Measurements from ENCODE around the gene GFOD1.

Gene GFOD1

GRCh38 chr6:13490402-13490801, 3.0 kb upstream of the GFOD1 start:
- H3K4me3 ChIP-seq (ENCODE audit: low read length): no peak overlapping the region
- H3K4me1 ChIP-seq (ENCODE audit: control insufficient read depth, low read length): peaks cover 21% of the 10 kb centered on the region
- no peaks in the 10 kb centered on the region for H3K9me2 ChIP-seq (replicated peaks; ENCODE audit: control insufficient read depth, low read length)
- peaks cover 21% of the 10 kb centered on the region for H3K27me3 ChIP-seq (ENCODE audit: control insufficient read depth, low read length)
- H3K79me2 ChIP-seq (ENCODE audit: control insufficient read depth, low read length): peaks cover 5% of the 10 kb centered on the region
- no peak overlapping the region for H3K27ac ChIP-seq (ENCODE audit: low read depth, low read length)
- TF ChIP-seq EZH2phosphoT487 (IDR thresholded peaks at IDR 0.05; ENCODE audit: borderline replicate concordance, low read length) (no peak), CTCF (IDR thresholded peaks at IDR 0.05; ENCODE audit: low read depth, low read length, poor library complexity, severe bottlenecking) (no peak)
- no peaks in the 10 kb centered on the region for H3F3A ChIP-seq (ENCODE audit: control insufficient read depth, insufficient read depth)
- no peaks in the 10 kb centered on the region for H4K20me1 ChIP-seq (ENCODE audit: control insufficient read depth, insufficient read depth, low read depth, low read length)
- H3K9me3 ChIP-seq (ENCODE audit: control insufficient read depth, insufficient read depth, low read length): no peaks in the 10 kb centered on the region
- H3K36me3 ChIP-seq (ENCODE audit: control insufficient read depth, low read length): no peaks in the 10 kb centered on the region
- no peak overlapping the region for H3K4me2 ChIP-seq (ENCODE audit: low read length)

- TF ChIP-seq CTCF (IDR thresholded peaks at IDR 0.05; ENCODE audit: low read depth, low read length, poor library complexity, severe bottlenecking) (no peak), EZH2phosphoT487 (IDR thresholded peaks at IDR 0.05; ENCODE audit: borderline replicate concordance, low read length) (no peak)
- Histone ChIP-seq H3K4me1 (ENCODE audit: control insufficient read depth, low read length) (peaks cover 30% of the 10 kb centered on the region), H3K9me3 (ENCODE audit: control insufficient read depth, insufficient read depth, low read length) (no peaks in the 10 kb centered on the region), H3K27me3 (ENCODE audit: control insufficient read depth, low read length) (peaks cover 22% of the 10 kb centered on the region), H3K27ac (ENCODE audit: low read depth, low read length) (no peak overlapping the region), H4K20me1 (ENCODE audit: control insufficient read depth, insufficient read depth, low read depth, low read length) (no peaks in the 10 kb centered on the region), H3K4me3 (ENCODE audit: low read length) (no peak overlapping the region), H3K36me3 (ENCODE audit: control insufficient read depth, low read length) (no peaks in the 10 kb centered on the region), H3K4me2 (ENCODE audit: low read length) (no peak overlapping the region), H3F3A (ENCODE audit: control insufficient read depth, insufficient read depth) (no peaks in the 10 kb centered on the region), H3K79me2 (ENCODE audit: control insufficient read depth, low read length) (peaks cover 20% of the 10 kb centered on the region), H3K9me2 (replicated peaks; ENCODE audit: control insufficient read depth, low read length) (no peaks in the 10 kb centered on the region)
Observed at GRCh38 chr6:13488896-13489237, 1.5 kb upstream of the GFOD1 start.

- H3K27me3 ChIP-seq (ENCODE audit: control insufficient read depth, low read length): peaks cover 22% of the 10 kb centered on the region
- no peaks in the 10 kb centered on the region for H4K20me1 ChIP-seq (ENCODE audit: control insufficient read depth, insufficient read depth, low read depth, low read length)
- TF ChIP-seq CTCF (IDR thresholded peaks at IDR 0.05; ENCODE audit: low read depth, low read length, poor library complexity, severe bottlenecking): no peak
- peak; percentile 16; the same call in 1 of the 2 replicates for TF ChIP-seq EZH2phosphoT487 (IDR thresholded peaks at IDR 0.05; ENCODE audit: borderline replicate concordance, low read length)
- H3K79me2 ChIP-seq (ENCODE audit: control insufficient read depth, low read length): peaks cover 26% of the 10 kb centered on the region
- no peaks in the 10 kb centered on the region for H3K36me3 ChIP-seq (ENCODE audit: control insufficient read depth, low read length)
- no peaks in the 10 kb centered on the region for H3K9me3 ChIP-seq (ENCODE audit: control insufficient read depth, insufficient read depth, low read length)
- peak overlapping the region; percentile 88 for H3K4me3 ChIP-seq (ENCODE audit: low read length)
- no peaks in the 10 kb centered on the region for H3F3A ChIP-seq (ENCODE audit: control insufficient read depth, insufficient read depth)
- peak overlapping the region; percentile 97 for H3K4me2 ChIP-seq (ENCODE audit: low read length)
- H3K4me1 ChIP-seq (ENCODE audit: control insufficient read depth, low read length): peaks cover 30% of the 10 kb centered on the region
- H3K9me2 ChIP-seq (replicated peaks; ENCODE audit: control insufficient read depth, low read length): no peaks in the 10 kb centered on the region
- no peak overlapping the region for H3K27ac ChIP-seq (ENCODE audit: low read depth, low read length)
Observed at GRCh38 chr6:13488015-13488895, 855 bp upstream of the GFOD1 start.
